Measurements from ENCODE around the gene OGT. TPM values are rescaled to one million over a fixed set of nuclear protein-coding genes. Genes with fewer than 3 reads are reported as not detected.

OGT gene
- total RNA-seq, 1 experiment from 2014 or later: 159 TPM

- intact Hi-C loops (cut with micrococcal nuclease; ENCODE audit: unreplicated experiment): no loop called here
- BruUV-seq (replicated peaks): no TSS peak
- no peak for DNase-seq
- Histone ChIP-seq H3K4me3 (no peak overlapping the region), H3K27ac (no peak overlapping the region), H3F3A (ENCODE audit: insufficient read depth, low read depth) (peaks cover 34% of the 10 kb centered on the region), H3K79me2 (ENCODE audit: low read depth) (peaks cover 81% of the 10 kb centered on the region), H2AFZ (no peak overlapping the region), H3K9me2 (ENCODE audit: insufficient read depth) (no peaks in the 10 kb centered on the region), H3K27me3 (ENCODE audit: insufficient read depth, low read depth) (no peaks in the 10 kb centered on the region), H4K20me1 (ENCODE audit: insufficient read depth) (peaks cover 85% of the 10 kb centered on the region), H3K9me3 (ENCODE audit: insufficient read depth, low read depth) (no peaks in the 10 kb centered on the region), H3K4me1 (replicated peaks; ENCODE audit: insufficient read depth) (peaks cover 26% of the 10 kb centered on the region), H3K36me3 (ENCODE audit: low read depth) (peaks cover 60% of the 10 kb centered on the region), H3K4me2 (no peak overlapping the region)
- ChIA-PET POLR2A (ENCODE audit: unreplicated experiment) (no interaction called here), CTCF (no interaction called here)
- TF ChIP-seq EZH2 (IDR thresholded peaks at IDR 0.05; ENCODE audit: low read depth) (no peak), CTCF (conservative IDR thresholded peaks at IDR 0.05) (no peak)
Observed at GRCh38 chrX:71546879-71547278, 14.0 kb downstream of the OGT start.

- H3K36me3 ChIP-seq (ENCODE audit: low read depth): peaks cover 55% of the 10 kb centered on the region
- intact Hi-C loops (cut with micrococcal nuclease; ENCODE audit: unreplicated experiment): no loop called here
Observed at GRCh38 chrX:71547339-71547738, 14.4 kb downstream of the OGT start.

GRCh38 chrX:71549986-71550385 is 17.1 kb downstream of the OGT start:
- Histone ChIP-seq H3K79me2 (ENCODE audit: low read depth) (peaks cover 56% of the 10 kb centered on the region), H3K36me3 (ENCODE audit: low read depth) (peaks cover 42% of the 10 kb centered on the region), H3K27ac (no peak overlapping the region), H3K27me3 (ENCODE audit: insufficient read depth, low read depth) (no peaks in the 10 kb centered on the region), H4K20me1 (ENCODE audit: insufficient read depth) (peaks cover 80% of the 10 kb centered on the region), H3K4me2 (no peak overlapping the region), H3K9me2 (ENCODE audit: insufficient read depth) (no peaks in the 10 kb centered on the region), H3K9me3 (ENCODE audit: insufficient read depth, low read depth) (no peaks in the 10 kb centered on the region), H3F3A (ENCODE audit: insufficient read depth, low read depth) (peaks cover 11% of the 10 kb centered on the region), H2AFZ (no peak overlapping the region), H3K4me3 (no peak overlapping the region), H3K4me1 (replicated peaks; ENCODE audit: insufficient read depth) (no peaks in the 10 kb centered on the region)
- TF ChIP-seq CTCF (conservative IDR thresholded peaks at IDR 0.05): no peak
- TF ChIP-seq EZH2 (IDR thresholded peaks at IDR 0.05; ENCODE audit: low read depth): no peak
- no TSS peak for BruUV-seq (replicated peaks)
- ChIA-PET POLR2A (ENCODE audit: unreplicated experiment) (no interaction called here), CTCF (no interaction called here)
- intact Hi-C loops (cut with micrococcal nuclease; ENCODE audit: unreplicated experiment): no loop called here
- no peak for DNase-seq

More at GRCh38 chrX:71547339-71547738, 14.4 kb downstream of the OGT start:
- H4K20me1 ChIP-seq (ENCODE audit: insufficient read depth): peaks cover 85% of the 10 kb centered on the region
- H3K9me2 ChIP-seq (ENCODE audit: insufficient read depth): no peaks in the 10 kb centered on the region
- no peak overlapping the region for H3K4me2 ChIP-seq
- H3F3A ChIP-seq (ENCODE audit: insufficient read depth, low read depth): peaks cover 30% of the 10 kb centered on the region
- TF ChIP-seq CTCF (conservative IDR thresholded peaks at IDR 0.05) (no peak), EZH2 (IDR thresholded peaks at IDR 0.05; ENCODE audit: low read depth) (no peak)
- POLR2A ChIA-PET (ENCODE audit: unreplicated experiment): no interaction called here
- H3K27me3 ChIP-seq (ENCODE audit: insufficient read depth, low read depth): no peaks in the 10 kb centered on the region
- H3K4me3 ChIP-seq: no peak overlapping the region
- no peak overlapping the region for H2AFZ ChIP-seq
- no peak overlapping the region for H3K27ac ChIP-seq
- BruUV-seq (replicated peaks): no TSS peak
- CTCF ChIA-PET: no interaction called here
- H3K9me3 ChIP-seq (ENCODE audit: insufficient read depth, low read depth): no peaks in the 10 kb centered on the region
- peaks cover 22% of the 10 kb centered on the region for H3K4me1 ChIP-seq (replicated peaks; ENCODE audit: insufficient read depth)
- DNase-seq: no peak
- peaks cover 76% of the 10 kb centered on the region for H3K79me2 ChIP-seq (ENCODE audit: low read depth)
